ENCODE data around the gene WLS.

GRCh38 chr1:68129536-68130250, 102.6 kb downstream of the WLS start:
- TF ChIP-seq CTCF (IDR thresholded peaks at IDR 0.05; ENCODE audit: insufficient read depth, low read length, poor library complexity, severe bottlenecking) (no peak), EZH2phosphoT487 (conservative IDR thresholded peaks at IDR 0.05; ENCODE audit: low read length) (no peak)

Measured in SU-DHL-6 (cell line).